ENCODE data around the gene TEAD4. TPM values are rescaled to one million over a fixed set of nuclear protein-coding genes. Genes with fewer than 3 reads are reported as not detected.

TEAD4 gene
- total RNA-seq, 6 experiments from 2014 or later, result 0.81 to 8.5 (median 3.0) TPM

GRCh38 chr12:3076730-3077571 lies 117.8 kb downstream of the TEAD4 start, which contains the start of gene TSPAN9:
Gene TSPAN9, plus strand, starts transcription at chr12:3077379. Its CDS starts 123,815 bp downstream, at chr12:3201194.
- intact Hi-C loops (cut with DNase I), result loop anchor here (10.0 kb wide), 3 partner anchors 58 to 198 kb away; no protein-coding TSS in a partner anchor
- no peaks in the 10 kb centered on the region for H3K9me3 ChIP-seq
- peak within 1 kb of the TSS; percentile 84 to 88 (median 86) for H3K27ac ChIP-seq
- H3K4me3 ChIP-seq, result peak within 1 kb of the TSS; percentile 77 to 94 (median 83)
- ATAC-seq (peak; percentile 80 to 95 (median 92)), DNase-seq (peak; percentile 81 to 92 (median 91))
- H3K36me3 ChIP-seq, result no peaks in the 10 kb centered on the region
- TF ChIP-seq, protein P1, sequence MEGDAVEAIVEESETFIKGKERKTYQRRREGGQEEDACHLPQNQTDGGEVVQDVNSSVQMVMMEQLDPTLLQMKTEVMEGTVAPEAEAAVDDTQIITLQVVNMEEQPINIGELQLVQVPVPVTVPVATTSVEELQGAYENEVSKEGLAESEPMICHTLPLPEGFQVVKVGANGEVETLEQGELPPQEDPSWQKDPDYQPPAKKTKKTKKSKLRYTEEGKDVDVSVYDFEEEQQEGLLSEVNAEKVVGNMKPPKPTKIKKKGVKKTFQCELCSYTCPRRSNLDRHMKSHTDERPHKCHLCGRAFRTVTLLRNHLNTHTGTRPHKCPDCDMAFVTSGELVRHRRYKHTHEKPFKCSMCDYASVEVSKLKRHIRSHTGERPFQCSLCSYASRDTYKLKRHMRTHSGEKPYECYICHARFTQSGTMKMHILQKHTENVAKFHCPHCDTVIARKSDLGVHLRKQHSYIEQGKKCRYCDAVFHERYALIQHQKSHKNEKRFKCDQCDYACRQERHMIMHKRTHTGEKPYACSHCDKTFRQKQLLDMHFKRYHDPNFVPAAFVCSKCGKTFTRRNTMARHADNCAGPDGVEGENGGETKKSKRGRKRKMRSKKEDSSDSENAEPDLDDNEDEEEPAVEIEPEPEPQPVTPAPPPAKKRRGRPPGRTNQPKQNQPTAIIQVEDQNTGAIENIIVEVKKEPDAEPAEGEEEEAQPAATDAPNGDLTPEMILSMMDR (IDR thresholded peaks at IDR 0.05), result no peak
- peak; percentile 83 for TF ChIP-seq POLR2A (IDR thresholded peaks at IDR 0.05)
- no peaks in the 10 kb centered on the region for H3K27me3 ChIP-seq
- H3K4me1 ChIP-seq, result peaks cover 0 to 32% (median 2%) of the 10 kb centered on the region in 4 donors
- WGBS (ENCODE audit: insufficient coverage, low coverage, low lambda C conversion rate, missing lambda C conversion rate), result under 1% methylated on average over 20 of the region's 95 CpGs

DNA sequence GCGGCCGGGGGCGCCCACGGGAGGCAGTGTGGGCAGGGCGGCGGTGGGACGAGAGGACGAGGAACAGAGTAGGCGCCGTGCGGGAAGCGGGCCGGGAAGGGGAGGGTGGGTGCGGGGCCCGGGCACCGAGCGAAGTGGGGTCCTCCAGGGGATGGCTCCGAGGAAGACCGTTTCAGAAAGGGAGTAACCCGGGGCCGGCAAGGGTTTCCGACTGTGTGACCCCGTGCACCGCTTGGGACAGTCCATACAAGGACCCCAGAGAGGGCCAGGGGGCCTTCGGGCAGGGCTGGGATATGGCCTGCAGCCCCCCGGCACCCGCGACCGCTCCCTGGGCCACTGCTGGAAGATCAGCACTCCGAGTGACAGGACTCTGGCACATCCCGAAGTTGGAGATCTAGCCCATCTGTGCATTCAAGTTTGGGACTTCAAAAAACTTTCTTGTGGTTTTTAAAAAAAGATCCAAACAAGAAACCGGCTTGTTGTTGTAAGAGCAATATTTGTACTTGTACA lies 118.4 kb downstream of the TEAD4 start:
- H3K27me3 ChIP-seq, result no peaks in the 10 kb centered on the region
- peak in 2 of 3 donors; percentile 46 to 57 for DNase-seq
- H3K9me3 ChIP-seq, result no peaks in the 10 kb centered on the region
- H3K36me3 ChIP-seq, result no peaks in the 10 kb centered on the region
- intact Hi-C loops (cut with DNase I), result loop anchor here (10.0 kb wide), 3 partner anchors 57 to 197 kb away; no protein-coding TSS in a partner anchor
- 3% methylated on average over 18 of the region's 32 CpGs for WGBS (ENCODE audit: insufficient coverage, low coverage, low lambda C conversion rate, missing lambda C conversion rate)
- peaks cover 0 to 38% (median 2%) of the 10 kb centered on the region in 4 donors for H3K4me1 ChIP-seq
- ATAC-seq, result peak in 2 of 4 donors; percentile 5 to 12
- TF ChIP-seq POLR2A (IDR thresholded peaks at IDR 0.05), result no peak
- TF ChIP-seq, protein P1 (IDR thresholded peaks at IDR 0.05), result no peak
- H3K27ac ChIP-seq, result peak overlapping the region; percentile 78 to 88 (median 84)
- H3K4me3 ChIP-seq, result peak overlapping the region; percentile 71 to 94 (median 83)

GRCh38 chr12:3078086-3078820 lies 119.1 kb downstream of the TEAD4 start:
- ATAC-seq, result peak in 1 of 4 donors; percentile 8
- Histone ChIP-seq H3K9me3 (no peaks in the 10 kb centered on the region), H3K4me1 (peaks cover 0 to 43% (median 3%) of the 10 kb centered on the region in 4 donors), H3K27me3 (no peaks in the 10 kb centered on the region), H3K4me3 (peak overlapping the region; percentile 71 to 94 (median 83)), H3K27ac (peak overlapping the region; percentile 78 to 88 (median 84)), H3K36me3 (no peaks in the 10 kb centered on the region)
- no peak for DNase-seq
- WGBS (ENCODE audit: insufficient coverage, low coverage, low lambda C conversion rate, missing lambda C conversion rate), result 19% methylated on average over 8 of the region's 10 CpGs
- TF ChIP-seq, protein P1 (IDR thresholded peaks at IDR 0.05), result no peak
- TF ChIP-seq POLR2A (IDR thresholded peaks at IDR 0.05), result no peak
- intact Hi-C loops (cut with DNase I), result loop anchor here (10.0 kb wide), 3 partner anchors 57 to 197 kb away; no protein-coding TSS in a partner anchor

DNA sequence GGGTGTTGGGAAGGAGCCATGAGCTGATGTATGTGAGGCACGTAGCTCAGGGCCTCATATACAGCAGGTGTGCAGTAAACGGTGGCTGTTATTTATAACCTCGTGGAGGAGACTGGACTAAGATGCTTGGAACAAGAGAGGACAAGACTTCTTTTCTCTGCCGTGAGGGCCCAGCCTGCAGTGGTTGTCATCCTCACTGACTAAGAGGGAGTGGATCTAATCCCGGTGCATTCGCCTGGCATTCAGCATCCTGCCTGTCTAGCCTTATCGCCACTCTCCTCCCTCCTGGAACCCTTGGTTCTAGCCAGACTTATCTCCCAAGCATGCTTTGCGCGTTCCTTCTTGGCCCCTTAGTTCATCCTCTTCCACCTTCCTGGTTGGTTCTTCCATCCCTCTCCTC lies 121.9 kb downstream of the TEAD4 start:
- Histone ChIP-seq H3K9me3 (no peaks in the 10 kb centered on the region), H3K27ac (no peak overlapping the region), H3K4me1 (peaks cover 0 to 68% (median 9%) of the 10 kb centered on the region in 4 donors), H3K4me3 (no peak overlapping the region), H3K36me3 (no peaks in the 10 kb centered on the region), H3K27me3 (no peaks in the 10 kb centered on the region)
- WGBS (ENCODE audit: insufficient coverage, low coverage, low lambda C conversion rate, missing lambda C conversion rate), result 86% methylated on average over 8 of the region's 9 CpGs
- TF ChIP-seq, protein P1 (IDR thresholded peaks at IDR 0.05), result no peak
- TF ChIP-seq POLR2A (IDR thresholded peaks at IDR 0.05), result no peak
- intact Hi-C loops (cut with DNase I), result no loop called here
- DNase-seq (no peak), ATAC-seq (no peak)
